ENCODE measurements around the gene CCDC201. TPM values are rescaled to one million over a fixed set of nuclear protein-coding genes. Genes with fewer than 3 reads are reported as not detected.
"Not testable (repeated sequence)": the region's sequence is repeated elsewhere in the genome, so short reads cannot be mapped to it uniquely, and the experiment has no call there.

The CCDC201 gene
- total RNA-seq, 2 donors from 2014 or later = not detected

DNA sequence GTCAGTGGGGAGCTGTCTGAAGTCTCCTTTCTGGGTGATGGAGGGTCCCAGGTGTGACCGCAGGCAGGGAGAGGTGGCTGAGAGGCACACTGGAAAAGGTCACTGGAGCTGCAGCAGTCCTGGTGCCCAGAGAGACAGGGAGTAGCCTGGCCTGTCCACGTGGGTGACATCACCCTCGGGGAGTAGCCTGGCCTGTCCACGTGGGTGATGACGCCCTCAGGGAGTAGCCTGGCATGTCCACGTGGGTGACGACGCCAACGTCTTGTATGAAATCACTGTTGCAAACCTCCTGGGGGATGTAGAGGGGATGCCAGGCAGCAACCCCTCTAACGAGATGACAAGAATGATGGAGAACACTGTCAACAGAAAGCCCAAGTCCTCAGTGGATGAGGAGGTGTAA is 19.9 kb downstream of the CCDC201 start:
- H3K9me3 Mint-ChIP-seq; H3K27ac Mint-ChIP-seq; H3K4me3 Mint-ChIP-seq; DNase-seq; H3K36me3 Mint-ChIP-seq (ENCODE audit: insufficient read depth in 2 of 2); ATAC-seq (replicated peaks in 1 of 2); H3K4me1 Mint-ChIP-seq (ENCODE audit: low read depth); H3K27me3 Mint-ChIP-seq (ENCODE audit: low read depth): not testable (repeated sequence)

DNA sequence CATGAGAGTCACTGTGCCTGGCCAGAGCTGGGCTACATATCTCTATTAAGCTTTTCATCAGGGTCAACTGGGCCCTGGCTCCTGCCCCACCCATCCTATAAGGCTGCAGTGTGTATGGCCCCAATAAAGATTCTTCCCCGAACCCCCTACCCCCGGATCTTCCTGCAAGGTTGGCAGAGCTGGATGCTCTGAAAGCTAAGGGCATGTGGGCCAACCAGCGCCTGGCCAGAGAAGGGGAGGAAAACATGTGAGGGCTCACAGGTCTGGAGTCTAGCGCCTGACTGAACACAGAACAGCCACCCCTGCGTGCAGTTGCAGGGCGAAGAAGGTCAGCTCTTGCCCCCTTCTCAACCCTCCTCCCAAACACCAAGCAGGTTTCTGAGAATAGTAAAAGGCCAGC is 24.1 kb downstream of the CCDC201 start:
- not testable (repeated sequence) for ATAC-seq (replicated peaks in 1 of 2); H3K9me3 Mint-ChIP-seq; H3K36me3 Mint-ChIP-seq (ENCODE audit: insufficient read depth in 2 of 2); DNase-seq; H3K27ac Mint-ChIP-seq; H3K4me3 Mint-ChIP-seq; H3K27me3 Mint-ChIP-seq (ENCODE audit: low read depth); H3K4me1 Mint-ChIP-seq (ENCODE audit: low read depth)

DNA sequence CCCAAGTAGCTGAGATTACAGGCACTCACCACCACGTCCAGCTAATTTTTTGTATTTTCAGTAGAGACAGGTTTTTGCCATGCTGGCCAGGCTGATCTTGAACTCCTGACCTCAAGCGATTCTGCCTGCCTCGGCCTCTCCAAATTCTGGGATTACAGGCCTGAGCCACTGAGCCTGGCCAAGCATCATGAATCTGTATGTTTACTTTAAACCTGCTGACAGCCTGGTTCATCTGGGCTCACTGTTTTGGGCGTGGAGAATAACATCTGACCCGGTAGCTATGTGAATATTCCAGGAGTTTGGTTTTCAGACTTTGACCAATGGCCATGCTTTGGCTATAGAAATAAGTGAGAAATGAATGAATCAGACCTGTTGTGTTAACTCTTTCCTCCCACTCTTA is 26.3 kb downstream of the CCDC201 start:
- H3K4me3 Mint-ChIP-seq; DNase-seq; H3K27me3 Mint-ChIP-seq (ENCODE audit: low read depth); H3K9me3 Mint-ChIP-seq; H3K36me3 Mint-ChIP-seq (ENCODE audit: insufficient read depth in 2 of 2); ATAC-seq (replicated peaks in 1 of 2); H3K4me1 Mint-ChIP-seq (ENCODE audit: low read depth); H3K27ac Mint-ChIP-seq: not testable (repeated sequence)

DNA sequence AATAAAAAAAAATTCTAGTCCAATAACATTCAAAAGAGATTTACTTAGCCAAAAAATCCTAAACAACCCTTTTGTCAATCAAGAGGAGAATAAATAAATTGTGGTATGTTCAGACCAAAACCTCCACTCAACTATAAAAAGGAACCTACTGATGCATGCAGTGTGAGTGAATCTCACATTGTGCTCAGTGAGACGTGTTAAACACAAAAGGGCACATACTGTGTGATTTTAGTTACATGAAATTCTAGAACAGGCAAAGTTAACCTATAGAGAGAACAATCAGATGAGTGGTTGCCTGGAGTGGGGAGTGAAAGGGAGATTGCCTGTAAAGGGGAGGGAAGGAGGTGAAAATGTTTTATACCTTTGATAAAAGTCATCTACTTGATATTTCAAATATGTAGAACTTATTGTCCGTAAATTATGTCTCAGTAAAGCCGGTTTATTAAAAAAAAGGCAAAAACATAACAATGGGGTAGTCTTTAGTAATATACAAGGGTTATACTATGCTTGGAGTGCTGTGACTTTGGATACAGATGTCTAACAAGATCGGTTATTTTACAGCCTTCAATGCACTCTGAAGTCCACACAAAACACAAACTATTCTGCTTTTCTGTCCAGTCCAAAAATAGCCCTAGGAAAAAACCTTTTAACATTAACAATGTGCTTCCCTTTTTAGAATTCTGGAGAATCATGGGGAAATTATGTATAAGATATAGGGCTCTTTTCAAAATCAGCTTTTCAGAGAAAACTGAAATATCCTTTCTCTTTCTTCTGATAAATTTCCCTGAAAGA is 30.8 kb downstream of the CCDC201 start:
- ATAC-seq (replicated peaks in 1 of 2); DNase-seq; H3K4me1 Mint-ChIP-seq (ENCODE audit: low read depth); H3K27ac Mint-ChIP-seq; H3K27me3 Mint-ChIP-seq (ENCODE audit: low read depth); H3K9me3 Mint-ChIP-seq; H3K36me3 Mint-ChIP-seq (ENCODE audit: insufficient read depth in 2 of 2); H3K4me3 Mint-ChIP-seq: not testable (repeated sequence)

DNA sequence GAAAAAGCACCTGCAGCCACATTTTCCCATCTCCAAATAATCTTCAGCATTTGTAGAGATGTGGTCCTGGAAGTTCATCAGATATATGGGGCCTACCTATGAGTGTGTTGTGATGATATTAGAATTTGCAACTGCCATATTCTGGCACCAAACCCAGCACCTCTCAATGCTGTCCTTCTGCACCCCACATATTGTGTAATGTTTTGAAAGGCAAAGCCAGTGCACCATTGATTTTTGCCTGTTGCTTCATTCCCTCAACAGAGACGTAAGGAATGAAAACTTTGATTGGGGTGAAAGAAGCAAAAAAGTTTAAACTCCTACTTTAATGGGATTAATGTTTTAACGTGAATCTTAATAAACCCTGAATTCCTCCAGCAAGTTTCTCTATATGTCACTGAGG is 34.0 kb downstream of the CCDC201 start:
- DNase-seq; ATAC-seq (replicated peaks in 1 of 2); H3K9me3 Mint-ChIP-seq; H3K4me3 Mint-ChIP-seq; H3K4me1 Mint-ChIP-seq (ENCODE audit: low read depth); H3K36me3 Mint-ChIP-seq (ENCODE audit: insufficient read depth in 2 of 2); H3K27me3 Mint-ChIP-seq (ENCODE audit: low read depth); H3K27ac Mint-ChIP-seq: not testable (repeated sequence)

DNA sequence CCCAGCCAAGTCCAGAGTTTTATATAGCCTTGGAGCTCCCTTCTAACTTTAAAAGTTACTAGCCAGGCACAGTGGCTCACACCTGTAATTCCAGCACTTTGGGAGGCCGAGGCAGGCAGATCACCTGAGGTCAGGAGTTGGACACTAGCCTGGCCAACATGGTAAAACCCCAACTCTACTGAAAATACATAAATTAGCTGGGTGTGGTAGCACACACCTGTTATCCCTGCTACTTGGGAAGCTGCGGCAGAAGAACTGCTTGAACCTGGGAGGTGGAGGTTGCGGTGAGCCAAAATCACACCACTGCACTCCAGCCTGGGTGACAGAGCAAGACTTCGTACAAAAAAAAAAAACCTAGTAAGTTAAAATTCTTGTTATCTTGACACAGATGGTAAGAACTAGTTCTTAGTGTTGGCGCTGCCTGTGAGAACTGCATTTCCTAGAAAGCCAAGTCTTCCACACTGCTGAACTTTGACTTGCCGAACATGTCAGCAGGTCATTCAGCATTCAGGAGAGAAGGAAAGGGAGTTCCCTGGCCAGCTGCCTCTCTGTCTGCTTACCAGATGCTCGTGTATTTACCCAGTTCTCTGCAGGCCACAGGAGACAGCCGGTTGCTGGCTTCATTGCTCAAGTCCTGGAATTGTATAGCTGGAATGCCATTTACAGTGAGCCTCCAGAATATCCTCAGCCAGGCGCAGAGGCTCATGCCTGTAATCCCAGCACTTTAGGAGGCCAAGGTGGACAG is 40.3 kb downstream of the CCDC201 start:
- H3K4me1 Mint-ChIP-seq (ENCODE audit: low read depth); H3K27ac Mint-ChIP-seq; H3K4me3 Mint-ChIP-seq; ATAC-seq (replicated peaks in 1 of 2); DNase-seq; H3K36me3 Mint-ChIP-seq (ENCODE audit: insufficient read depth in 2 of 2); H3K27me3 Mint-ChIP-seq (ENCODE audit: low read depth); H3K9me3 Mint-ChIP-seq: not testable (repeated sequence)

DNA sequence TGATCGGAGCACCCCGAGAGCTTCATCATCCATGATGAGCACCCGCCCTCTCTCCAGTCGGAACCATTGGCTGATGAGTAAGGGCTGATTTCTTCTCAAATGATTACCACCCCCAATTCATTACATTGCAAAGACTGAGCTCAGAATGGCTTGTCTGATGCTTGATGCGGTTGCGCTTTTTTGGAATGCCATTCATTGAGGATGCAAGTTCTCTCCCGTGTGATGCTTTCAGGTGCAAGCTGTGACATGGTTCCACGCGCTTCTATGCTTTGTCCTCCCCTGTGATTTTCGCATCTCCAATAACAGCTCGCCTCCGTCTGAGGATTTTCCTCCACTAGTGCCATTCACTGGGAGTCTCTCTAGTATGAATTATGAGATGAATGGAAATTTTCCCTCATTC is 43.0 kb downstream of the CCDC201 start:
- ATAC-seq (replicated peaks in 1 of 2); H3K4me1 Mint-ChIP-seq (ENCODE audit: low read depth); H3K27ac Mint-ChIP-seq; DNase-seq; H3K36me3 Mint-ChIP-seq (ENCODE audit: insufficient read depth in 2 of 2); H3K4me3 Mint-ChIP-seq; H3K27me3 Mint-ChIP-seq (ENCODE audit: low read depth); H3K9me3 Mint-ChIP-seq: not testable (repeated sequence)

DNA sequence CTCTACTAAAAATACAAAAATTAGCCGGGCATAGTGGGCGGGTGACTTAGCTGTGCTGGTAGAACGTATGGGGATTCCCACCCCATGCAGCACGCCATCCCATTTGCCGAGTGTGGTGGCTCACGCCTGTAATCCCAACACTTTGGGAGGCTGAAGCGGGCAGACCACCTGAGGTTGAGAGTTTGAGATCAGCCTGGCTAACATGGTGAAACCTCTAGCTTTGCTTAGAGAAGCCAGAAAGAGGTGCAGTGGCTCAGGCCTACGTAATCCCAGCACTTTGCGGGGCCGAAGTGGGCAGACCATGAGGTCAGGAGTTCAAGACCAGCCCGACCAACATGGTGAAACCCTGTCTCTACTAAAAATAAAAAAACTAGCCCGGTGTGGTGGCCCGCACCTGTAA is 45.2 kb downstream of the CCDC201 start:
- not testable (repeated sequence) for H3K4me3 Mint-ChIP-seq; H3K4me1 Mint-ChIP-seq (ENCODE audit: low read depth); H3K36me3 Mint-ChIP-seq (ENCODE audit: insufficient read depth in 2 of 2); ATAC-seq (replicated peaks in 1 of 2); DNase-seq; H3K27ac Mint-ChIP-seq; H3K9me3 Mint-ChIP-seq; H3K27me3 Mint-ChIP-seq (ENCODE audit: low read depth)

DNA sequence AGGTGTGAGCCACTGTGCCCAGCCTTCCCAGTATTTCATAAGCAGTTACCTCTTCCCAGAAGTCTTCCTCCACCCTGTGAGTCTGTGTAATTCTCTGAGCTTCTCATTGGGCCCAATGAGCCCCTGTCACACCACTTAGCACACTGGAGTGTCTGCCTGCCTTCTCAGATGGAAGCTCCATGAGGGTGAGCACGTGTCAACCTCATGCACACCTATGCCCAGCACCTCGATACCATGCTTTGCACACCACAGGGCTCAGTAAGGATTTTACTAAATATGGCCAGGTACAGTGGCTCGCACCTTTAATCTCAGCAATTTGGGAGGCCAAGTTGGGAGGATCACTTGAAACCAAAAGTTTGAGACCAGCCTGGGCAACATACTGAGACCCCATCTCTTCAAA is 46.3 kb downstream of the CCDC201 start:
- H3K4me1 Mint-ChIP-seq (ENCODE audit: low read depth); H3K27me3 Mint-ChIP-seq (ENCODE audit: low read depth); H3K27ac Mint-ChIP-seq; H3K9me3 Mint-ChIP-seq; ATAC-seq (replicated peaks in 1 of 2); H3K4me3 Mint-ChIP-seq; H3K36me3 Mint-ChIP-seq (ENCODE audit: insufficient read depth in 2 of 2); DNase-seq: not testable (repeated sequence)

DNA sequence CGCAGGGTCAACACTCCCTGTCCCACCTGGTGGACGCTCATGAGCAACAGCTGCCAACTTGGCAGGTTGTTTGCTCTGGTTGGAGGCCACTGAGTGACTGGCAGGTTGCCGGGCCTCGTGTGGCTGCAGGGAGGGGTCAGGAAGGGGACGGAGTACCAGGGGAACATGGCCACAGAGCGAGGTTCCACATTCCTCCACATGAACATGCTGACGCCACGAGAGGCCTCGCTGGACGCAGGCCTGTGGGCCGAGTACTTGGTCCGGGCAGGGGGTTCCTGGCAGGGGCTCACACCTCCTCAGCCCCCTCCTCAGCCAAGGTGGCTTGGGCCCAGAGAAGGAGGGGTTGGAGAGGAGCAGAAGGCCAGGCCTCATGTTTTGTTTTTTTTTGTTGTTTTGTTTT is 54.1 kb downstream of the CCDC201 start:
- H3K27me3 Mint-ChIP-seq (ENCODE audit: low read depth); DNase-seq; H3K36me3 Mint-ChIP-seq (ENCODE audit: insufficient read depth in 2 of 2); H3K9me3 Mint-ChIP-seq; ATAC-seq (replicated peaks in 1 of 2); H3K4me1 Mint-ChIP-seq (ENCODE audit: low read depth); H3K27ac Mint-ChIP-seq; H3K4me3 Mint-ChIP-seq: not testable (repeated sequence)

DNA sequence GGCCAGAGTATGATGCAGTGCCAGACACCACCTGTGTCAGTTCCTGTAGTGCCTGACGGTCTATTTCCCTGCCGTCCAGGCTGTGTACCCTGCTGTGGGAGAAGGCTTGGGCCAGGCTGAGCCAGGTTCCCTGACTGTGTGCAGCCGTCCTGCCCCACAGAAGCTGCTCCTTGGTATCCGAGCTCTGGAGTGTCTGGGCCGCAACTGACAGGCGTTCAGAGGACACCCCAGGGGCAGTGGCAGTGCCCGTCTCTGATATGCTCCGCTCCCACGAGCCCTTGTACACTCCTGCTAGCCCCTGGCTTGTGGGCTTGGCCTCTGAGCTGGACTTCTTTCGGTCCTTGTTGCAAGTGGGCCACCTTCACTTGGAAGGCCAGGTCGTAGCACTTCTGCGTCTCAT is 55.0 kb downstream of the CCDC201 start:
- DNase-seq; H3K4me3 Mint-ChIP-seq; H3K27ac Mint-ChIP-seq; H3K36me3 Mint-ChIP-seq (ENCODE audit: insufficient read depth in 2 of 2); ATAC-seq (replicated peaks in 1 of 2); H3K27me3 Mint-ChIP-seq (ENCODE audit: low read depth); H3K9me3 Mint-ChIP-seq; H3K4me1 Mint-ChIP-seq (ENCODE audit: low read depth): not testable (repeated sequence)

DNA sequence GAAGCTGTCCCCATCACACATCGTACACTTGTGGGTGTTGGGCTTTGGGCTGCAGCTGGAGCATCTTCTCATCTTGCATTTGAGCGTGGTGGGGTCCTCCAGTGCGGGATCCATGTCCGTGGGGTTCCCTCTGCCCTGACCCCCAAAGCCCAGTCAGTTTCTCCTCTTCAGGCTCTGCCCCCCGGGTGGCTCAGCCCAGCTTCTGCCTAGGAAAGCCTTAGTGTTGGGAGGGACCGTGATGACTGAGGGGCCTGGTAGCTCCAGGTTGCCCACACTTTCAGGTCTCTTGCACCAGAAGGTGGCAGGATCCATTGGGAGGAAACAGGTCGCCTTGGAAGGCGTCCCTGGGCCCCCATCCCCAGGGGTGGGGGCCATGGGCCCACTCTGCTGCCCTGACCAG is 55.9 kb downstream of the CCDC201 start:
- H3K27ac Mint-ChIP-seq; H3K36me3 Mint-ChIP-seq (ENCODE audit: insufficient read depth in 2 of 2); H3K4me1 Mint-ChIP-seq (ENCODE audit: low read depth); H3K9me3 Mint-ChIP-seq; H3K4me3 Mint-ChIP-seq; H3K27me3 Mint-ChIP-seq (ENCODE audit: low read depth); ATAC-seq (replicated peaks in 1 of 2); DNase-seq: not testable (repeated sequence)

DNA sequence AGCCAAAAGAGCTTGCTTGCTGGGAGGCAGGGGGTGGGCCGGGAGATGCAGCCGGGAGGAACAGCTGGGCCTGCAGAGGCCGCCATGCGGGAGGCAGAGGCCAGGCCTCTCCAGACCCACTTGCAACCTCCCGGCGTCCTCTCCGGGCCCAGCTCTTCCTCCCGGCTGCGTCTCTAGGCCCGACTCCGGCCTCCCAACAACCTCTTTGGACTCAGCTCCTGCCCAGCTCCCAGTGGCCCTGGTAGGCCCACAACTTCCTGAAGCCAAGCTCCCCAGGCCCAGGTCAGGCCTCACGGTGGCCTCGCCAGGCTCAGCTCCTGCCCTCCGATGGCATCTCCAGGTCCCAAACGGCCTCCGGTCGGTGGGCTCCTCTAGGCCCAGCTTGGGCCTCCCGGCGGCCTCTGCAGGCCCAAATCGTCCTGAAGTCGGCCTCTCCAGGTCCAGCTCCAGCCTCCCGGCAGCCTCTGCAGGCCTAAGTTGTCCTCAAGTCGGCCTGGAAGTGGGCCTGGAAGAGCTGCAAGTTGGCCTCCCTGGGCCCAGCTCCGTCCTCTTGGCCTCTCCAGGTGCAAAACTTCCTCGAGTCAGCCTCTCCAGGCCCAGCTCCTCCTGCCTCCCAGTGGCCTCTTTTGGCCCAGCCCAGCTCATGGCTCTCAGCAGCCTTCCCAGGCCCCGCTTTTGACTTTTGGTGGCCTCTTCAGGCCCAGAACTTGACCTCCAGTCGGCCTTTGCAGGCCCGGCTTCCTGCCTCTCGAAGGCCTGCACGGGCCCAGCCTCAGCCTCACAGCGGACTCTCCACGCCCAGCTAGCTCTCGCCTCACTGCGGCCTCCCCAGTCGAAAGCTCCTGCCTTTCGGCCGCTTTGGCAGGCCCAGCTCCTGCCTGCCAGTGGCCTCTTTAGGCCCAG is 58.4 kb downstream of the CCDC201 start:
- H3K4me1 Mint-ChIP-seq (ENCODE audit: low read depth); H3K27ac Mint-ChIP-seq; ATAC-seq (replicated peaks in 1 of 2); H3K9me3 Mint-ChIP-seq; H3K4me3 Mint-ChIP-seq; H3K27me3 Mint-ChIP-seq (ENCODE audit: low read depth); H3K36me3 Mint-ChIP-seq (ENCODE audit: insufficient read depth in 2 of 2); DNase-seq: not testable (repeated sequence)
